Osteocyte (in vitro differentiated cells): ENCODE results near the gene PLEK. TPM values are rescaled to one million over a fixed set of nuclear protein-coding genes. Genes with fewer than 3 reads are reported as not detected.

Source experiments
- DNase-seq: peaks from one replicate; pipeline ENCODE4 v3.0.0; 2021; ENCODE audit warnings: mixed read lengths; ENCODE audit not compliant: unreplicated experiment; ENCODE audit errors: extremely low spot score
- H3K27ac Mint-ChIP-seq: one replicate; pipeline ENCODE4 v1.8.0; 2021; ENCODE audit warnings: mild to moderate bottlenecking, mixed read lengths; ENCODE audit not compliant: unreplicated experiment
- H3K27me3 Mint-ChIP-seq: one replicate; pipeline ENCODE4 v1.8.0; 2021; ENCODE audit warnings: mixed read lengths; ENCODE audit not compliant: unreplicated experiment
- H3K36me3 Mint-ChIP-seq: one replicate; pipeline ENCODE4 v1.8.0; 2021; ENCODE audit warnings: mixed read lengths; ENCODE audit not compliant: unreplicated experiment
- H3K4me1 Mint-ChIP-seq: one replicate; pipeline ENCODE4 v1.8.0; 2021; ENCODE audit warnings: mixed read lengths; ENCODE audit not compliant: unreplicated experiment
- H3K4me3 Mint-ChIP-seq: one replicate; pipeline ENCODE4 v1.8.0; 2021; ENCODE audit warnings: mild to moderate bottlenecking, moderate library complexity, mixed read lengths; ENCODE audit not compliant: unreplicated experiment
- H3K9me3 Mint-ChIP-seq: one replicate; pipeline ENCODE4 v1.8.0; 2021; ENCODE audit warnings: mixed read lengths; ENCODE audit not compliant: unreplicated experiment
- CTCF ChIP-seq: fragments of 200-600 bp; sonication (generic); IDR thresholded peaks from 2 replicates; pipeline ENCODE4 v1.5.0; 2021; ENCODE audit warnings: antibody characterized with exemption, mild to moderate bottlenecking, moderate library complexity
- total RNA-seq: library from RNA; stranded (reverse); gene quantifications from 2 replicates; pipeline ENCODE4 v1.2.1, GENCODE V29; 2021

PLEK gene
- total RNA-seq, 1 donor from 2014 or later, result 0.19 TPM

DNA sequence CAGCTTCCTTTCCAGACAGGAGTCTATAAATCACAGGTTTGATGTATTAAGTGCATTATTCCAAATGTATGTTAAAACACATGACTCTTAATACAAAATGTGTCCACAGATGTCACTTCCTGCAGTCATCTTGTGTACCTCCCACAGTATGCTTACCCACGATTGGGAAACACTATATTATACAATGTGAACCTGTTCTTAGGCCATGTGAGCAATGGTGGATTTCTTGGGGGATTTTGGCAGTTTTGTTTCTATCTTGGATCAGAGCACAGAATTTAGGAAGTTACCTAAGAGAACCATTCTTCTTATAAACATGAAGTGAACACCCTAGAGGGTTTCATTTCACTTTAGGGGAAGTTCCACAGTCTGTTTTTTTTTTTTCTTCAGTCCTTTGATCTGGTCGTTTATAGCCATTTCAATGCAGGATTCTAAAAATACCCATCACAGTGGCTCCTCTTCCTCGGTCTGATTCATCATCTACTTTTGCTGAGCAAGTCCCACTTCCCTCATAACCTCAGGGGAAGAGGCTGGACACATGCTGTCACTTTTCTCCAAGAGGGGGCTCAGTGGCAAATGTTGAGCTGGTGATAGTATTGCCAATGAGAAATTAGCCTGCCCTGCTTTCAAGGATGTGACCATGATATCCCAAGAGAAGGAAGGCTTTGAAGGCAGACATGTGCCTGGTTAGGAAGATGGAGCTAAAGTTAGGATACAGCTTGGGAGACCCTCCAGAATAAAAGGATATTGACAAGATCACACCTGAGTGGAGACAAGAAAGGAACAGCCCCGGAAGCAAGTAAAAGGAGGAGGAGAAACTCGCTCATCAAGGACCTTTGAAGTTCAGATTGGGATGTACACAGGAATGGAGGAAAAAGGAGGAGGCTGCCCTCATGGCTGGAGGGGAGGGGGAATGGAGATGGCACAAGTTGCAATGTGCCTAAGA lies 22.6 kb downstream of the PLEK start:
- no peaks in the 10 kb centered on the region for H3K9me3 Mint-ChIP-seq
- H3K4me3 Mint-ChIP-seq, result no peak overlapping the region

DNA sequence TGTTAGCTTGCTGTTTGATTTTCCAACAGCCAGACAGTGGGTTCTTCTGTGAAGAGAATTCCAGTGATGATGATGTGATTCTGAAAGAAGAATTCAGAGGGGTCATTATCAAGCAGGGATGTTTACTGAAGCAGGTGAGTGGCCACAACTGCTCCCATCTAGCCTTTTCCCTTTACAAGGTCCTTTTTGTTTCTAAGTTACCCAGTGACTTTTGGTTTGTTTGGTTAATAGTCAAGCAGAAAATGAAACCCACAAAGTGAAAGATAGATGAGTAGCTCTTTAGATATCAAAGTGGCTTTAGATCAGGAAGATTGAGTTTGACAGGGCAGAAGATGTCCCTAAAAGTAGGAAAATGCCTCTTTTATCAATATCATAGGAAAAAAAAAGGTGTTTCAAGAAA lies 23.3 kb downstream of the PLEK start:
- Mint-ChIP-seq H3K4me1 (no peaks in the 10 kb centered on the region), H3K4me3 (no peak overlapping the region), H3K27me3 (peaks cover 56% of the 10 kb centered on the region), H3K9me3 (no peaks in the 10 kb centered on the region), H3K36me3 (no peaks in the 10 kb centered on the region), H3K27ac (no peak overlapping the region)
- DNase-seq, result no peak
- TF ChIP-seq CTCF, result no peak

More for the DNA sequence above, 22.6 kb downstream of the PLEK start:
- no peak overlapping the region for H3K27ac Mint-ChIP-seq
- no peak for DNase-seq
- H3K36me3 Mint-ChIP-seq, result no peaks in the 10 kb centered on the region
- H3K4me1 Mint-ChIP-seq, result no peaks in the 10 kb centered on the region
- H3K27me3 Mint-ChIP-seq, result peaks cover 54% of the 10 kb centered on the region
- TF ChIP-seq CTCF, result no peak

- Mint-ChIP-seq H3K27me3 (peaks cover 57% of the 10 kb centered on the region), H3K27ac (no peak overlapping the region), H3K36me3 (no peaks in the 10 kb centered on the region), H3K4me3 (no peak overlapping the region), H3K4me1 (no peaks in the 10 kb centered on the region), H3K9me3 (no peaks in the 10 kb centered on the region)
- no peak for DNase-seq
- no peak for TF ChIP-seq CTCF
These were observed 23.7 kb downstream of the PLEK start for GRCh38 chr2:68388772-68389171.

DNA sequence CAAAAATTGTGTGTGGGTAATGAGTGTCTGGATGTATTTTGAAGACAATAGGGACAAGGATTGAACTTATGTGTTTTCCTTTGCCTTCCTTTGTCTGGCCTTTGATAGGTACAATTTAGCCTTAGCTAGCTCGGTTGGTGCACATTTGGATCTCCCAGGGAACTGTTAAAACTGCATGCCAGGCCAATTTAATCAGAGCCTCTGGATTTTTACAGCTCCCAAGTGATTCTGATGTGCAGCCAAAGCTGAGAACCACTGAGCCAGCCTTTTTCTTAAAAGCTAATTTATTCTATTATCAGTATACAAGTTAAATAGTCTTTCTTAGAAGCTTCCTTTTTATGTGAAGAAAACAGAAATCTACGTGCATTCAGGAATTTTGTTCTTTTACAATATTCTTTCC lies 25.0 kb downstream of the PLEK start:
- no peaks in the 10 kb centered on the region for H3K9me3 Mint-ChIP-seq
- no peaks in the 10 kb centered on the region for H3K4me1 Mint-ChIP-seq
- H3K36me3 Mint-ChIP-seq, result no peaks in the 10 kb centered on the region
- DNase-seq, result no peak
- no peak overlapping the region for H3K27ac Mint-ChIP-seq
- no peak for TF ChIP-seq CTCF
- H3K27me3 Mint-ChIP-seq, result peaks cover 60% of the 10 kb centered on the region
- H3K4me3 Mint-ChIP-seq, result no peak overlapping the region

DNA sequence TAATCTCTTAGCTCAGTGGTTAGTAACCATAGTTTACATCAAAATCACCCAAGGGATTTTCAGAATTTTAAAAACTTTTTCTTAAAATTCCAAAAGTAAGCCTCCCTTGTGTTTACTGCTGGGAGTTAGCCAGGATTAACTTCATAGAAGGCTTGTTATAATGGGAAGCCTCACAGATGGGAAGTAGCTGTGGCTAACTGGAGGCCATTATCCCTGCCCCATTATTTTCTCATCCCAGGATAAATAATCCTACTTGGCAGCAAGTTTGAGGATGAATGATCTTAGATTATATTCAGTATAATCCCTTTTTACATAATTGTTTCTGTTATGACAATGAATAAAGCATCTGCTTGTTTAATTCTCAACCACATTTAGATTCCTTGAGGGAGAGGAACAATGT lies 25.5 kb downstream of the PLEK start:
- H3K27me3 Mint-ChIP-seq, result peaks cover 61% of the 10 kb centered on the region
- H3K36me3 Mint-ChIP-seq, result no peaks in the 10 kb centered on the region
- H3K4me3 Mint-ChIP-seq, result no peak overlapping the region

More for the DNA sequence above, 25.5 kb downstream of the PLEK start:
- Mint-ChIP-seq H3K27ac (no peak overlapping the region), H3K9me3 (no peaks in the 10 kb centered on the region), H3K4me1 (no peaks in the 10 kb centered on the region)
- no peak for TF ChIP-seq CTCF
- DNase-seq, result no peak
